ENCODE results near the gene TRIM72.

- no peak for TF ChIP-seq CTCF (IDR thresholded peaks at IDR 0.05)
- no peak for TF ChIP-seq POLR2A (IDR thresholded peaks at IDR 0.05)
- TF ChIP-seq POLR2AphosphoS5 (IDR thresholded peaks at IDR 0.05) = no peak
These were observed 26.1 kb upstream of the TRIM72 start for GRCh38 chr16:31187808-31188189.
